ENCODE data around the gene NLGN1.

DNA sequence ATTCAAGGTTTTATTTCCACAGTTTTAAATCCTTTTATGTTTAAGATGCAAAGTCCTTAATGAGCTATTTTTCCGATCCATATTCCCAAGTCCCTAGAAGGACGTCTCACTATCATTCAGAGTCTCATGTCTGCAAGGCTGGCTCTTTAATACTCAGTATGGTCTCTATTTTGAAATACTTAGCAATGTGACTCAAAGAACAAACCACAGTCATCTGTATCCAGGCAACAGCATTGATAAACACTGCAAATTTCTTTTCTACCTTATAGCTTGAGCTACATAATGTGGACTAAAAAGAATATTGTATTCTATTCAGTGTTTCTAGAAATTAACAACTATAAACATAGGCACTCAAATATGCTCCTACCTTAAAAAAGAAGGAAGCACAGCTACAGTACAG, 873.3 kb downstream of the NLGN1 start:
- TF ChIP-seq EZH2 (IDR thresholded peaks at IDR 0.05), result no peak
- TF ChIP-seq CTCF (IDR thresholded peaks at IDR 0.05), result no peak
- no peak for TF ChIP-seq EZH2phosphoT487 (IDR thresholded peaks at IDR 0.05)
